GM12878 (cell line): Measurements from ENCODE around the gene SENP1. TPM values are rescaled to one million over a fixed set of nuclear protein-coding genes. Genes with fewer than 3 reads are reported as not detected.
A peak's percentile ranks its signal among the peaks of the same experiment; 100 is the strongest.

Experiments
- ATAC-seq: fragments of 200-7000 bp; cut with Tn5 transposase; 3 replicates; pipeline ENCODE4 v1.9.1; 2020; ENCODE audit warnings: mild to moderate bottlenecking, moderate library complexity
- BruUV-seq: library from RNA; stranded (reverse); fragments of 400-500 nt; replicated peaks from 2 replicates; lab custom pipeline; 2021; lab: Mats Ljungman, UMichigan
- CTCF ChIA-PET: fragments of 300-600 bp; sonication (Branson Sonifier 250); formaldehyde crosslinking; extraction: SDS; loops from one replicate; lab custom pipeline; 2021; ENCODE audit warnings: inconsistent platforms; lab: Yijun Ruan, JAX
- POLR2A ChIA-PET: fragments of 350-600 bp; formaldehyde crosslinking; extraction: SDS; loops from one replicate; lab custom pipeline; 2021; ENCODE audit warnings: inconsistent platforms; lab: Charles Lee
- RAD21 ChIA-PET: fragments of 300-600 bp; sonication (Branson Sonifier 250); formaldehyde crosslinking; loops from one replicate; lab custom pipeline; 2023; ENCODE audit warnings: antibody characterized with exemption; ENCODE audit not compliant: unreplicated experiment; lab: Charles Lee
- SMC1A ChIA-PET: fragments of 300-600 bp; sonication (Branson Sonifier 250); formaldehyde crosslinking; loops from one replicate; lab custom pipeline; 2023; ENCODE audit not compliant: unreplicated experiment, uncharacterized antibody; lab: Charles Lee
- DNase-seq: peaks from one replicate; pipeline ENCODE4 v3.0.0-alpha.2; 2011; ENCODE audit warnings: low read depth, low spot score
- FAIRE-seq: peaks from 3 replicates; lab custom pipeline; 2011; peaks lifted over from hg19 to GRCh38; lab: Jason Lieb, UNC
- H2AFZ ChIP-seq: 2 replicates; pipeline ENCODE4 v1.6.0; 2011; ENCODE audit warnings: low read depth, low read length, control low read depth; ENCODE audit not compliant: control insufficient read depth
- H3K27ac ChIP-seq: 2 replicates; pipeline ENCODE4 v1.5.1; 2011; ENCODE audit warnings: control low read depth; ENCODE audit not compliant: control insufficient read depth, insufficient read depth
- H3K27me3 ChIP-seq, 2 experiments: replicated peaks in 1 of 2; 2 replicates each; pipeline versions ENCODE4 v1.6.0 to v1.6.1; 2011; ENCODE audit warnings: low read length in 1 of 2; ENCODE audit not compliant: control insufficient read depth in 2 of 2, insufficient read depth in 2 of 2
- H3K36me3 ChIP-seq, 2 experiments: 2 replicates each; pipeline ENCODE4 v1.5.1; 2011; ENCODE audit warnings: low read length in 1 of 2; ENCODE audit not compliant: control insufficient read depth in 2 of 2, insufficient read depth in 2 of 2
- H3K4me1 ChIP-seq: 2 replicates; pipeline ENCODE4 v1.6.1; 2011; ENCODE audit warnings: mild to moderate bottlenecking, low read length, moderate library complexity, mixed read lengths; ENCODE audit not compliant: control insufficient read depth, insufficient read depth
- H3K4me2 ChIP-seq: 2 replicates; pipeline ENCODE4 v1.6.0; 2011; ENCODE audit warnings: control low read depth; ENCODE audit not compliant: control insufficient read depth, insufficient read depth
- H3K4me3 ChIP-seq: fragments of 200-600 bp; sonication (generic); 2 replicates; pipeline ENCODE4 v1.5.1; 2016
- H3K79me2 ChIP-seq: 2 replicates; pipeline ENCODE4 v1.6.0; 2011; ENCODE audit warnings: low read length; ENCODE audit not compliant: control insufficient read depth, insufficient read depth
- H3K9ac ChIP-seq: 2 replicates; pipeline ENCODE4 v1.8.0; 2011; ENCODE audit warnings: low read length, control low read depth, mixed read lengths; ENCODE audit not compliant: control insufficient read depth, insufficient read depth
- H3K9me3 ChIP-seq: replicated peaks from 3 replicates; pipeline ENCODE4 v1.5.1; 2011; ENCODE audit warnings: mild to moderate bottlenecking, low read length; ENCODE audit not compliant: control insufficient read depth, insufficient read depth
- H4K20me1 ChIP-seq: 2 replicates; pipeline ENCODE4 v1.6.0; 2011; ENCODE audit not compliant: control insufficient read depth, insufficient read depth
- SUZ12 ChIP-seq: fragments of 200-600 bp; sonication (generic); IDR thresholded peaks from one replicate; pipeline ENCODE4 v1.6.1; 2018; ENCODE audit warnings: antibody characterized with exemption, mild to moderate bottlenecking; ENCODE audit not compliant: unreplicated experiment
- WGBS: methylation state at CpG from one replicate; pipeline ENCODE4 v1.1.6; 2016; ENCODE audit warnings: low lambda C conversion rate; ENCODE audit not compliant: insufficient replicate concordance, insufficient coverage; ENCODE audit errors: missing lambda C conversion rate; 5-methylcytosine and 5-hydroxymethylcytosine counted together
- in situ Hi-C: fragments of 300-500 bp; cut with MboI; formaldehyde crosslinking; loops from 9 replicates; pipeline ENCODE4 v1.14.3; 2018; ENCODE audit warnings: mixed read lengths
- intact Hi-C: fragments of 100-400 bp; cut with micrococcal nuclease; formaldehyde crosslinking; loops from one replicate; pipeline ENCODE4 v1.14.2; 2022; ENCODE audit not compliant: unreplicated experiment
- polyA plus RNA-seq, 11 experiments: library from polyadenylated mRNA; depleted of rRNA in 4 of 11; unstranded in 6 of 11; stranded (reverse) in 5 of 11; fragments of >200 nt; fragmentation: Nextera tagmentation in 4 of 11; fragmentation: Illumina TruSeq in 1 of 11; extraction: Ambion mirVana in 4 of 11; extraction: Trizol in 1 of 11; gene quantifications; 1 replicate in 1 of 11; 2 replicates in 10 of 11; pipeline versions ENCODE4 v1.2.1 to v1.2.3, GENCODE V29; 2011 to 2016; ENCODE audit warnings: inconsistent platforms in 2 of 11, missing spikeins in 2 of 11, low read depth in 1 of 11
- total RNA-seq, 4 experiments: library from RNA; depleted of rRNA in 3 of 4; stranded (reverse); fragments of >200 nt in 3 of 4; fragmentation: Illumina TruSeq in 1 of 4; extraction: Trizol in 1 of 4; gene quantifications; 2 replicates each; pipeline versions ENCODE4 v1.2.1 to v1.2.3, GENCODE V29; 2013 to 2021
- TF ChIP-seq, protein P1 (sequence below): fragments of 450-650 bp; IDR thresholded peaks from 2 replicates; pipeline ENCODE4 v1.6.1; 2017; ENCODE audit warnings: mild to moderate bottlenecking, low read depth, inconsistent platforms; ENCODE audit not compliant: poor library complexity, severe bottlenecking

The SENP1 gene
- total and polyA plus RNA-seq, 10 of the 15 experiments (the other 5 are each of a cell fraction or from before 2014, with no cell fraction given) = 8.1 to 52.4 (median 26.1) TPM

DNA sequence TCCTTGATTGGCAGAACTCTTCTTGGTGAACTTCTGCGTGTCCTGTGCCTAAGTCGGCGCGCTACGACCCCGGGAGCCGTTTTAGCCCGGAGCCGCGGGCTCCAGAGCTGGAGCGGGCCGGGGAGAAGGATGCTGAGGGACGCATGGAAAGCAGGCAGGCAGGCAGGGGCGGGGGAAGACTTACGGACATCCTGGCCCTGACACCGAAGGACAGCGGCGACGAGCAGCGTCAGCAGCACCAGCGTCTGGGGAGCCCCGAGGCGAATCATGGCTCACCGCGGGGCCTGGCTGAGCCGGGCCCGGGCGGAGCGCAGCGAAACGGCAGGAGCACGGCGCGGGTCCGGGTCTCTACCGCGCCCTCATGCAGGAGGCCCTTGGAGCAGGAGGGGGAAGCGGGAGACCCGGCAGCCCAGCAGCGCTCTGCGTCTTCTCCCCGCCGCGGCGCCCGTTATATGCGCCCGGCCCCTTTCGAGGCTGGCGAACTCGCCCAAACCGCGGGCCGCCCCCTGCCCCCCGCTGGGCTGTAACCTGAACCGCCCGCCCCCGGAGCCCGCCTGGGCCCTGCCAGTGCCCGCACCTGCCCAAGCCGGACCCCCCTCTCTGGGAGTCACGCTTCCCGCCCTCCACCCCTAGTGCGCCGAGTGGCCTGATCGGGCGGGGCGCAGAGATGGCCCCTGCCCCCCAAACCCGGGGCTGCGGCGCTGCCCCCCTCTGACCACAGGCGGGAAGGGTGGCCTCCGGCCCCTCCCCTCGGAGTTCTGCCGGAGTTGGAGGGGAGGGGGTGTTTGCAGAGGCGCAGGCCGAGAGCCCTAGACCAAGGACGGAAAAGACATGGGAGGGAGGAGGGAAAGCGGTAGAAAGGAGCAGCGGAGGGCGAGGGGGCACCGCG lies 101.6 kb downstream of the SENP1 start, which contains the start of gene COL2A1:
Gene COL2A1 (minus strand): TSS at position 424 of the 889 bp plus-strand sequence. CDS start 155 bp downstream, at position 269.
- Histone ChIP-seq H3K27me3 (peaks cover 24 to 28% of the 10 kb centered on the region in 2 experiments), H3K27ac (no peak within 1 kb of the TSS), H3K4me3 (no peak within 1 kb of the TSS), H3K79me2 (no peaks in the 10 kb centered on the region), H3K36me3 (no peaks in the 10 kb centered on the region), H3K4me2 (no peak within 1 kb of the TSS), H4K20me1 (no peaks in the 10 kb centered on the region), H3K9me3 (no peaks in the 10 kb centered on the region), H3K4me1 (no peaks in the 10 kb centered on the region), H2AFZ (no peak within 1 kb of the TSS), H3K9ac (no peak within 1 kb of the TSS)
- in situ Hi-C loops = no loop called here
- ChIA-PET CTCF (no interaction called here), SMC1A (interaction anchor here (0.6 kb wide), 1 partner anchor 174 kb away, joined by 3 read pairs; no protein-coding TSS in a partner anchor), POLR2A (no interaction called here), RAD21 (no interaction called here)
- TF ChIP-seq SUZ12 = peak; percentile 57
- TF ChIP-seq, protein P1, sequence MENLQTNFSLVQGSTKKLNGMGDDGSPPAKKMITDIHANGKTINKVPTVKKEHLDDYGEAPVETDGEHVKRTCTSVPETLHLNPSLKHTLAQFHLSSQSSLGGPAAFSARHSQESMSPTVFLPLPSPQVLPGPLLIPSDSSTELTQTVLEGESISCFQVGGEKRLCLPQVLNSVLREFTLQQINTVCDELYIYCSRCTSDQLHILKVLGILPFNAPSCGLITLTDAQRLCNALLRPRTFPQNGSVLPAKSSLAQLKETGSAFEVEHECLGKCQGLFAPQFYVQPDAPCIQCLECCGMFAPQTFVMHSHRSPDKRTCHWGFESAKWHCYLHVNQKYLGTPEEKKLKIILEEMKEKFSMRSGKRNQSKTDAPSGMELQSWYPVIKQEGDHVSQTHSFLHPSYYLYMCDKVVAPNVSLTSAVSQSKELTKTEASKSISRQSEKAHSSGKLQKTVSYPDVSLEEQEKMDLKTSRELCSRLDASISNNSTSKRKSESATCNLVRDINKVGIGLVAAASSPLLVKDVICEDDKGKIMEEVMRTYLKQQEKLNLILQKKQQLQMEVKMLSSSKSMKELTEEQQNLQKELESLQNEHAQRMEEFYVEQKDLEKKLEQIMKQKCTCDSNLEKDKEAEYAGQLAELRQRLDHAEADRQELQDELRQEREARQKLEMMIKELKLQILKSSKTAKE = no peak
- ATAC-seq = peak; percentile 39
- BruUV-seq = no TSS peak
- intact Hi-C loops = no loop called here
- no peak for FAIRE-seq
- 3% methylated on average over 78 of the region's 83 CpGs for WGBS
- no peak for DNase-seq
